H1 (cell line): ENCODE measurements around the gene RFLNA. TPM values are rescaled to one million over a fixed set of nuclear protein-coding genes. Genes with fewer than 3 reads are reported as not detected.

ENCODE experiments used
- CTCF ChIA-PET: fragments of 300-600 bp; sonication (Branson Sonifier 250); formaldehyde crosslinking; loops from one replicate; lab custom pipeline; 2021; ENCODE audit not compliant: partially characterized antibody; lab: Charles Lee
- POLR2A ChIA-PET: fragments of 300-600 bp; sonication (Branson Sonifier 250); formaldehyde crosslinking; loops from one replicate; lab custom pipeline; 2021; ENCODE audit warnings: inconsistent platforms; ENCODE audit not compliant: partially characterized antibody; lab: Charles Lee
- DNase-seq, 2 experiments: peaks; one replicate each; pipeline versions ENCODE4 v3.0.0 to v3.0.0-alpha.2; 2010 to 2022; ENCODE audit warnings: low spot score in 2 of 2, low read depth in 1 of 2, mixed read lengths in 1 of 2
- FAIRE-seq: peaks from 2 replicates; lab custom pipeline; 2011; peaks lifted over from hg19 to GRCh38; lab: Jason Lieb, UNC
- H2AFZ ChIP-seq: 2 replicates; pipeline ENCODE4 v1.8.1; 2012; ENCODE audit warnings: low read length, inconsistent platforms
- H2AK5ac ChIP-seq: 2 replicates; pipeline ENCODE4 v1.6.1; 2013; ENCODE audit warnings: low read depth, low read length
- H2BK120ac ChIP-seq: replicated peaks from 2 replicates; pipeline ENCODE3; 2013; ENCODE audit warnings: low read depth, low read length, inconsistent platforms
- H2BK12ac ChIP-seq: 2 replicates; pipeline ENCODE4 v1.6.1; 2013; ENCODE audit warnings: low read depth, low read length
- H2BK15ac ChIP-seq: 2 replicates; pipeline ENCODE4 v1.6.1; 2013; ENCODE audit warnings: low read length
- H2BK20ac ChIP-seq: 2 replicates; pipeline ENCODE4 v1.6.1; 2013; ENCODE audit warnings: low read length
- H2BK5ac ChIP-seq: 2 replicates; pipeline ENCODE4 v1.6.1; 2013; ENCODE audit warnings: low read depth, low read length
- H3K14ac ChIP-seq: 2 replicates; pipeline ENCODE4 v1.6.1; 2013; ENCODE audit warnings: inconsistent platforms; ENCODE audit not compliant: insufficient read length
- H3K18ac ChIP-seq: 2 replicates; pipeline ENCODE4 v1.6.1; 2013; ENCODE audit warnings: low read length; ENCODE audit errors: extremely low read depth
- H3K23ac ChIP-seq: 2 replicates; pipeline ENCODE4 v1.6.1; 2013; ENCODE audit warnings: inconsistent platforms; ENCODE audit not compliant: insufficient read length
- H3K23me2 ChIP-seq: 2 replicates; pipeline ENCODE4 v1.6.1; 2013; ENCODE audit warnings: low read depth, low read length
- H3K27ac ChIP-seq: 2 replicates; pipeline ENCODE4 v1.6.1; 2011; ENCODE audit warnings: low read depth, low read length, inconsistent platforms
- H3K27me3 ChIP-seq, 4 experiments: replicated peaks in 1 of 4; 1 replicate in 1 of 4; 2 replicates in 3 of 4; pipeline versions ENCODE4 v1.6.1 to v1.8.1; 2011 to 2013; ENCODE audit warnings: low read length in 3 of 4, mild to moderate bottlenecking in 3 of 4, inconsistent platforms in 2 of 4, mixed read lengths in 2 of 4, moderate library complexity in 1 of 4; ENCODE audit not compliant: control insufficient read depth in 3 of 4, insufficient read depth in 3 of 4; ENCODE audit errors: extremely low read depth in 1 of 4
- H3K36me3 ChIP-seq, 4 experiments: 2 replicates each; pipeline versions ENCODE4 v1.6.1 to v1.8.1; 2011 to 2013; ENCODE audit warnings: mild to moderate bottlenecking in 4 of 4, low read length in 3 of 4, moderate library complexity in 2 of 4, control low read depth in 1 of 4, inconsistent platforms in 1 of 4; ENCODE audit not compliant: insufficient read depth in 4 of 4, control insufficient read depth in 2 of 4
- H3K4ac ChIP-seq: replicated peaks from 2 replicates; pipeline ENCODE3; 2013; ENCODE audit warnings: low read length, low read depth, mixed read lengths, inconsistent platforms; ENCODE audit not compliant: insufficient read length
- H3K4me1 ChIP-seq, 4 experiments: replicated peaks in 1 of 4; 1 replicate in 1 of 4; 2 replicates in 3 of 4; pipeline versions ENCODE4 v1.6.1 to v1.8.1; 2011 to 2013; ENCODE audit warnings: low read length in 3 of 4, inconsistent platforms in 2 of 4, mixed read lengths in 1 of 4; ENCODE audit not compliant: insufficient read depth in 4 of 4, control insufficient read depth in 3 of 4
- H3K4me2 ChIP-seq, 2 experiments: 2 replicates each; pipeline versions ENCODE4 v1.6.1 to v1.8.1; 2011 to 2013; ENCODE audit warnings: low read depth in 2 of 2, low read length in 2 of 2, control low read depth in 1 of 2, inconsistent platforms in 1 of 2, mild to moderate bottlenecking in 1 of 2; ENCODE audit not compliant: insufficient read depth in 1 of 2
- H3K4me3 ChIP-seq, 4 experiments: fragments of 200-600, 300-600 bp in 1 of 4; sonication (generic), shearing (Covaris generic), sonication (Bioruptor Twin) in 1 of 4; 2 replicates each; pipeline versions ENCODE4 v1.5.1 to v1.8.1; 2011 to 2016; ENCODE audit warnings: low read length in 4 of 4, low read depth in 3 of 4, control low read depth in 2 of 4, inconsistent platforms in 2 of 4, mild to moderate bottlenecking in 2 of 4, mixed read lengths in 1 of 4, moderate library complexity in 1 of 4; ENCODE audit not compliant: insufficient read depth in 2 of 4; ENCODE audit errors: extremely low read depth in 1 of 4
- H3K56ac ChIP-seq: replicated peaks from 2 replicates; pipeline ENCODE3; 2013; ENCODE audit warnings: low read depth, mild to moderate bottlenecking, mixed read lengths, low read length, inconsistent platforms; ENCODE audit not compliant: insufficient read length
- H3K79me1 ChIP-seq: 2 replicates; pipeline ENCODE4 v1.6.1; 2013; ENCODE audit warnings: low read depth, low read length, control low read depth
- H3K79me2 ChIP-seq, 2 experiments: 2 replicates each; pipeline versions ENCODE4 v1.6.1 to v1.8.1; 2012 to 2013; ENCODE audit warnings: low read length in 2 of 2, mild to moderate bottlenecking in 2 of 2, inconsistent platforms in 1 of 2; ENCODE audit not compliant: insufficient read depth in 2 of 2, control insufficient read depth in 1 of 2
- H3K9ac ChIP-seq, 4 experiments: replicated peaks in 1 of 4; 1 replicate in 1 of 4; 2 replicates in 3 of 4; pipeline versions ENCODE4 v1.6.1 to v1.8.1; 2011 to 2013; ENCODE audit warnings: low read depth in 3 of 4, low read length in 3 of 4, control low read depth in 2 of 4, mild to moderate bottlenecking in 2 of 4, moderate library complexity in 2 of 4, inconsistent platforms in 1 of 4; ENCODE audit errors: extremely low read depth in 1 of 4
- H3K9me3 ChIP-seq, 2 experiments: 2 replicates each; pipeline versions ENCODE4 v1.6.1 to v1.8.1; 2012 to 2013; ENCODE audit warnings: mild to moderate bottlenecking in 2 of 2, moderate library complexity in 2 of 2, control low read depth in 1 of 2, inconsistent platforms in 1 of 2, low read depth in 1 of 2, low read length in 1 of 2, mixed read lengths in 1 of 2; ENCODE audit not compliant: insufficient read depth in 2 of 2
- H4K20me1 ChIP-seq, 2 experiments: replicated peaks in 1 of 2; 2 replicates each; pipeline versions ENCODE3 to v1.8.1; 2011 to 2013; ENCODE audit warnings: inconsistent platforms in 2 of 2, low read length in 2 of 2, mild to moderate bottlenecking in 1 of 2; ENCODE audit not compliant: insufficient read depth in 2 of 2, control insufficient read depth in 1 of 2
- H4K5ac ChIP-seq: 2 replicates; pipeline ENCODE4 v1.6.1; 2013; ENCODE audit warnings: low read length, low read depth, mixed read lengths, inconsistent platforms; ENCODE audit not compliant: insufficient read length
- H4K8ac ChIP-seq: 2 replicates; pipeline ENCODE4 v1.8.0; 2013; ENCODE audit warnings: mild to moderate bottlenecking, moderate library complexity, low read length, inconsistent platforms; ENCODE audit not compliant: insufficient read depth; ENCODE audit errors: extremely low read depth
- H4K91ac ChIP-seq: replicated peaks from 2 replicates; pipeline ENCODE3; 2013; ENCODE audit warnings: low read length, mixed read lengths, inconsistent platforms; ENCODE audit not compliant: insufficient read length
- BACH1 ChIP-seq: IDR thresholded peaks from 2 replicates; pipeline ENCODE4 v1.6.1; 2012; ENCODE audit warnings: low read length, improper control_type of control experiment
- CHD1 ChIP-seq: IDR thresholded peaks from 2 replicates; pipeline ENCODE4 v1.6.1; 2012; ENCODE audit warnings: low read depth, low read length, improper control_type of control experiment
- CHD2 ChIP-seq: IDR thresholded peaks from 2 replicates; pipeline ENCODE4 v1.6.1; 2012; ENCODE audit warnings: low read length, improper control_type of control experiment
- KDM1A ChIP-seq: fragments of 200-600, 300-600 bp; sonication (generic); IDR thresholded peaks from 2 replicates; pipeline ENCODE4 v1.7.1; 2016; ENCODE audit warnings: mild to moderate bottlenecking, low read length, borderline replicate concordance
- MAFK ChIP-seq: IDR thresholded peaks from 2 replicates; pipeline ENCODE4 v1.6.1; 2012; ENCODE audit warnings: low read depth, mild to moderate bottlenecking, improper control_type of control experiment, low read length
- PHF8 ChIP-seq: fragments of 200-600 bp; sonication (generic); conservative IDR thresholded peaks from 2 replicates; pipeline ENCODE4 v1.7.1; 2012; ENCODE audit warnings: low read depth, mild to moderate bottlenecking, inconsistent platforms, low read length, moderate library complexity
- RFX5 ChIP-seq: IDR thresholded peaks from 2 replicates; pipeline ENCODE4 v1.6.1; 2011; ENCODE audit warnings: low read depth, low read length, improper control_type of control experiment, borderline replicate concordance
- SP4 ChIP-seq: IDR thresholded peaks from 2 replicates; pipeline ENCODE4 v1.6.1; 2012; ENCODE audit warnings: low read length, inconsistent platforms
- SUZ12 ChIP-seq: fragments of 200-600 bp; sonication (generic); IDR thresholded peaks from 2 replicates; pipeline ENCODE4 v1.6.1; 2012; ENCODE audit warnings: mild to moderate bottlenecking, inconsistent platforms, low read length, moderate library complexity, mixed read lengths
- WGBS, 2 experiments: shearing (Covaris generic) in 1 of 2; methylation state at CpG; one replicate each; pipeline versions ENCODE4 v1.1.6 to v1.1.7; 2013 to 2015; ENCODE audit warnings: low lambda C conversion rate in 2 of 2, mixed read lengths in 2 of 2, inconsistent platforms in 1 of 2, low coverage in 1 of 2, missing lambda C conversion rate in 1 of 2; ENCODE audit not compliant: insufficient replicate concordance in 2 of 2, insufficient coverage in 1 of 2, insufficient read length in 1 of 2; ENCODE audit errors: extremely low coverage in 1 of 2, missing lambda C conversion rate in 1 of 2; 5-methylcytosine and 5-hydroxymethylcytosine counted together
- polyA plus RNA-seq, 7 experiments: library from polyadenylated mRNA; depleted of rRNA in 3 of 7; stranded (reverse) in 5 of 7; unstranded in 2 of 7; fragments of >200 nt in 5 of 7; fragments of 200-250 nt in 2 of 7; gene quantifications; 1 replicate in 5 of 7; 2 replicates in 1 of 7; 4 replicates in 1 of 7; pipeline versions ENCODE4 v1.2.1 to v1.2.3, GENCODE V29; 2011 to 2013; ENCODE audit warnings: missing spikeins in 2 of 7, mixed read lengths in 2 of 7
- total RNA-seq: library from RNA; stranded (reverse); fragmentation: NEBNext Ultra II Directional; extraction: Animal tissue kit (Norgen Biotek cat#: 25700); gene quantifications from 2 replicates; pipeline ENCODE4 v1.2.1, GENCODE V29; 2021

Gene RFLNA
- total and polyA plus RNA-seq, 2 of the 8 experiments (the other 6 are each of a cell fraction or from before 2014, with no cell fraction given): 6.4 to 6.6 TPM

GRCh38 chr12:124357616-124358015 is 62.7 kb downstream of the RFLNA start:
- H2AK5ac ChIP-seq: no peak overlapping the region
- H3K23me2 ChIP-seq: no peaks in the 10 kb centered on the region; the same call in 1 of the 2 replicates
- H4K91ac ChIP-seq: no peak overlapping the region
- no peak overlapping the region for H2BK20ac ChIP-seq
- no peak overlapping the region for H2BK5ac ChIP-seq
- no peaks in the 10 kb centered on the region for H3K27me3 ChIP-seq
- no peak overlapping the region for H3K56ac ChIP-seq
- POLR2A ChIA-PET: no interaction called here
- no peak overlapping the region for H2AFZ ChIP-seq
- no peak overlapping the region for H3K18ac ChIP-seq
- H3K27ac ChIP-seq: no peak overlapping the region
- H3K23ac ChIP-seq: no peak overlapping the region
- no peak overlapping the region for H4K5ac ChIP-seq
- no peak overlapping the region for H2BK15ac ChIP-seq
- no peaks in the 10 kb centered on the region for H3K9me3 ChIP-seq
- peak overlapping the region; percentile 35; the same call in 1 of the 2 replicates for H2BK12ac ChIP-seq
- H3K36me3 ChIP-seq: peaks cover 18 to 64% (median 31%) of the 10 kb centered on the region in 4 experiments
- no peaks in the 10 kb centered on the region for H3K79me2 ChIP-seq
- DNase-seq (no peak), FAIRE-seq (no peak)
- peaks cover 7% of the 10 kb centered on the region for H3K79me1 ChIP-seq
- no peak overlapping the region for H3K4ac ChIP-seq
- H3K14ac ChIP-seq: no peak overlapping the region
- no peak overlapping the region for H3K9ac ChIP-seq
- TF ChIP-seq RFX5: no peak
- no peak for TF ChIP-seq BACH1
- no peak for TF ChIP-seq PHF8
- TF ChIP-seq KDM1A: no peak
- no peak for TF ChIP-seq SUZ12
- TF ChIP-seq CHD1: no peak
- no peak for TF ChIP-seq CHD2
- no peak for TF ChIP-seq MAFK
- no peak for TF ChIP-seq SP4
- no peaks in the 10 kb centered on the region for H3K4me1 ChIP-seq
- peaks cover 6 to 15% of the 10 kb centered on the region in 2 experiments for H4K20me1 ChIP-seq
- CTCF ChIA-PET: interaction anchor here (0.7 to 2.2 kb wide), 2 partner anchors 16 to 22 kb away, joined by 3 to 7 read pairs; no protein-coding TSS in a partner anchor
- no peak overlapping the region for H3K4me2 ChIP-seq
- 95% methylated on average over 15 of the region's 15 CpGs; no CpG with 5 or more reads in 1 of the 2 experiments for WGBS, 2 experiments
- H2BK120ac ChIP-seq: no peak overlapping the region
- H4K8ac ChIP-seq: no peak overlapping the region
- H3K4me3 ChIP-seq: no peak overlapping the region
